Ovary (tissue), 9 donors: ENCODE results near the gene SCUBE3. TPM values are rescaled to one million over a fixed set of nuclear protein-coding genes. Genes with fewer than 3 reads are reported as not detected.

Source experiments
- DNase-seq, 5 donors: peaks; one replicate each; pipeline ENCODE4 v3.0.0-alpha.2; 2019 to 2020
- H3K27ac ChIP-seq, 2 donors: fragments of 200-600 bp; one replicate each; pipeline versions ENCODE4 v1.5.1 to v1.8.0; 2019 to 2022
- H3K27me3 ChIP-seq: fragments of 200-600 bp; one replicate; pipeline ENCODE4 v1.8.0; 2022
- H3K36me3 ChIP-seq: fragments of 200-600 bp; sonication (generic); one replicate; pipeline ENCODE4 v1.5.1; 2019
- H3K4me1 ChIP-seq: one replicate; pipeline ENCODE4 v1.8.1; 2013; ENCODE audit warnings: mild to moderate bottlenecking, moderate library complexity; ENCODE audit not compliant: insufficient read depth
- H3K4me3 ChIP-seq: fragments of 200-600 bp; sonication (generic); one replicate; pipeline ENCODE4 v1.5.1; 2017
- H3K9me3 ChIP-seq, 2 donors: fragments of 200-600 bp in 1 of 2; sonication (generic) in 1 of 2; one replicate each; pipeline versions ENCODE4 v1.5.1 to v1.8.1; 2013 to 2019; ENCODE audit warnings: mild to moderate bottlenecking in 1 of 2, moderate library complexity in 1 of 2
- CTCF ChIP-seq, 3 donors: fragments of 450-650 bp in 2 of 3; fragments of 200-600 bp in 1 of 3; IDR thresholded peaks; one replicate each; pipeline versions ENCODE4 v1.5.1 to v1.8.0; 2016 to 2022; ENCODE audit warnings: antibody characterized with exemption in 3 of 3, mild to moderate bottlenecking in 1 of 3
- EP300 ChIP-seq: sonication (generic); formaldehyde crosslinking; IDR thresholded peaks from one replicate; pipeline ENCODE4 v1.6.1; 2017; ENCODE audit warnings: antibody characterized with exemption
- POLR2A ChIP-seq: fragments of 450-650 bp; IDR thresholded peaks from one replicate; pipeline ENCODE4 v1.6.1; 2017; ENCODE audit warnings: antibody characterized with exemption, mild to moderate bottlenecking, moderate library complexity
- WGBS, 3 donors: extraction: QIAGEN DNeasy Blood & Tissue Kit in 1 of 3; methylation state at CpG; one replicate each; pipeline versions ENCODE4 v1.1.5 to v1.1.7; 2013 to 2017; 5-methylcytosine and 5-hydroxymethylcytosine counted together
- intact Hi-C, 4 donors: fragments of 100-400 bp; cut with DNase I; formaldehyde crosslinking; loops; one replicate each; pipeline versions ENCODE4 v1.11.0 to v1.15.1; 2022 to 2023
- polyA plus RNA-seq, 2 donors: library from polyadenylated mRNA; stranded (reverse); fragments of 200-250 nt in 1 of 2; fragments of 350-450 nt in 1 of 2; fragmentation: Illumina TruSeq in 1 of 2; extraction: RNeasy Lipid Tissue Mini Kit (QIAGEN cat#74804) in 1 of 2; gene quantifications; one replicate each; pipeline ENCODE4 v1.2.3, GENCODE V29; 2013 to 2014
- total RNA-seq, 7 donors: library from RNA; depleted of rRNA in 2 of 7; stranded (reverse); fragments of >200 nt in 2 of 7; fragmentation: NEBNext Ultra II Directional in 3 of 7; extraction: Animal tissue kit (Norgen Biotek cat#: 25700) in 3 of 7; gene quantifications; one replicate each; pipeline versions ENCODE4 v1.1.0 to v1.2.4, GENCODE V29; 2016 to 2023
- donor health status: DM: no; HTN: no; CAD: no; lungs with moderate emphysema.
- donor health status: DM: no; HTN: no; CAD: no.
- donor health status: Bipolar disorder and iron deficiency.
- donor health status: DM: yes; HTN: yes; CAD: no.
- donor health status: DM: no; HTN: no; CAD: no.
- donor health status: DM: yes; HTN: yes; CAD: no.

SCUBE3 gene
- total and polyA plus RNA-seq, 9 donors = 0.08 to 3.1 (median 0.18) TPM; not detected in 1

GRCh38 chr6:35170166-35170565 lies 43.6 kb upstream of the SCUBE3 start:
- H3K27ac ChIP-seq = no peak overlapping the region
- H3K36me3 ChIP-seq = no peaks in the 10 kb centered on the region
- no peaks in the 10 kb centered on the region for H3K27me3 ChIP-seq
- intact Hi-C loops = no loop called here
- H3K4me3 ChIP-seq = no peak overlapping the region
- no peaks in the 10 kb centered on the region for H3K9me3 ChIP-seq
- WGBS, 3 donors = 68 to 73% (median 73%) methylated on average over 1 of the region's 1 CpG
- no peak for TF ChIP-seq EP300
- no peak for TF ChIP-seq CTCF (IDR thresholded peaks at IDR 0.05)
- TF ChIP-seq POLR2A = no peak
- no peak for DNase-seq
- H3K4me1 ChIP-seq = no peaks in the 10 kb centered on the region

GRCh38 chr6:35170891-35171290 lies 42.9 kb upstream of the SCUBE3 start:
- no peak overlapping the region for H3K4me3 ChIP-seq
- no peaks in the 10 kb centered on the region for H3K4me1 ChIP-seq
- intact Hi-C loops = no loop called here
- WGBS, 3 donors = 87 to 96% (median 96%) methylated on average over 3 of the region's 3 CpGs
- no peaks in the 10 kb centered on the region for H3K36me3 ChIP-seq
- no peaks in the 10 kb centered on the region for H3K27me3 ChIP-seq
- H3K9me3 ChIP-seq = no peaks in the 10 kb centered on the region
- H3K27ac ChIP-seq = no peak overlapping the region
- no peak for TF ChIP-seq CTCF (IDR thresholded peaks at IDR 0.05)
- no peak for TF ChIP-seq POLR2A
- TF ChIP-seq EP300 = no peak
- no peak for DNase-seq

- no peak for DNase-seq
- intact Hi-C loops = no loop called here
- 72 to 83% (median 78%) methylated on average over 5 of the region's 5 CpGs for WGBS, 3 donors
- Histone ChIP-seq H3K27me3 (no peaks in the 10 kb centered on the region), H3K27ac (no peak overlapping the region), H3K36me3 (no peaks in the 10 kb centered on the region), H3K4me3 (no peak overlapping the region), H3K4me1 (no peaks in the 10 kb centered on the region), H3K9me3 (no peaks in the 10 kb centered on the region)
- TF ChIP-seq POLR2A (no peak), EP300 (no peak), CTCF (IDR thresholded peaks at IDR 0.05) (no peak)
Observed at GRCh38 chr6:35173044-35173426, 40.7 kb upstream of the SCUBE3 start.

DNA sequence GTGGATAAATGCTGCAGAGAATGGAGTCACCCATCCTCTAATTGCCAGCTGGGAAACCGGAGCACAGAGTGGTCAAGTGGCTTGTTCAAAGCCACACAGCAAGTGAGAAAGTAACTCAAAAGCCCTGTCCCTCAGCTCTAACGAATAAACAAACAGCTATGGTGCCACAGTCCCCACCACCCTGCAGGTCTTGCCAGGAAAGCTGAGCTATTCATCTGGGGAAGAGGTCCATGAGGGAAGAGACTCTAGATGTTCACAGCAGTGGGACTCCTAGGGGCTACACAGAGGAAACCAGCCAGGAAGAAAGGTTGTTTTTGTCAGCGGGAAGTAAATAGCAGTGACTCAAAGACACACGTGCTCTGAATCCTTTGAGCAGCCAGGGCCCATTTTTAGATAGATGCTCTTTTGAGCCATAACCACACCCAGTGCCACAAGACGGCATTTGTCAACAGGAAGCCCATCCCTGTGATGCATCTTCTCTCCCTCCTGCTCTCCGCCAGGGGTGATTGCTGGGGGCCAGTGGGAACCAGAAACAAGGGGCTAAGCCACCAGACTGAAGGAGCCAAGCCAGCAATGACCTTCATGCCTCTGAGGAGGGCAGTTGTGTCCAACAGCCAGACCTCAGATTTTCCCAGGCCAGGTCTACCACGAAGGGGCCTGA lies 40.2 kb upstream of the SCUBE3 start:
- Histone ChIP-seq H3K4me3 (no peak overlapping the region), H3K27me3 (no peaks in the 10 kb centered on the region), H3K9me3 (no peaks in the 10 kb centered on the region), H3K4me1 (no peaks in the 10 kb centered on the region), H3K27ac (no peak overlapping the region), H3K36me3 (no peaks in the 10 kb centered on the region)
- WGBS, 3 donors = 68 to 74% (median 72%) methylated on average over 7 of the region's 7 CpGs
- TF ChIP-seq POLR2A (no peak), EP300 (no peak), CTCF (IDR thresholded peaks at IDR 0.05) (no peak)
- DNase-seq = no peak
- intact Hi-C loops = no loop called here
